Astrocyte (in vitro differentiated cells and primary cell): ENCODE results near the gene MPHOSPH9.

Source experiments
- EZH2 ChIP-seq: IDR thresholded peaks from 2 replicates; pipeline ENCODE4 v1.6.1; 2012; ENCODE audit warnings: mild to moderate bottlenecking, low read length, inconsistent platforms; ENCODE audit not compliant: insufficient read depth
- TF ChIP-seq, protein P1 (sequence below): IDR thresholded peaks from 2 replicates; pipeline ENCODE4 v1.5.1; 2011; ENCODE audit warnings: low read depth, mild to moderate bottlenecking, inconsistent platforms, low read length, moderate library complexity; ENCODE audit not compliant: insufficient read depth

DNA sequence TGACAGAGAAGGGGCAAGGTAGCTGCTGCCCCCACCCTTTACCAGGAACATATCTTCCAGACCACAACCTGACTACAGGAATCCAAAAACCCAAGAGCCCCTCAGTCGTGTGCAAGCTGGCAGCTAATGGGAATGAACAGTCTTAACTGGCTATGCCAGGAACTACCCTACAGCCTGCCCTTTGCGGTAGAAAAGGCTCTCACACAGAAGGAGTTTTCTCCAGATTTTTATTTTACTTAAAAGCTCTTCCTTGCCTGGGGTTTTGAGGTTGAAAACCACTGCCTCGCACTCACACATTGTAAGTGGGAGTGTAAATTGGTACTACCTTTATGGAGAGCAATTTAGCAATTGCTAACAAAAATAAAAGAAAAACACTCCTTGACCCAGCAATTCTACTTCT is 110.3 kb downstream of the MPHOSPH9 start:
- TF ChIP-seq, protein P1, sequence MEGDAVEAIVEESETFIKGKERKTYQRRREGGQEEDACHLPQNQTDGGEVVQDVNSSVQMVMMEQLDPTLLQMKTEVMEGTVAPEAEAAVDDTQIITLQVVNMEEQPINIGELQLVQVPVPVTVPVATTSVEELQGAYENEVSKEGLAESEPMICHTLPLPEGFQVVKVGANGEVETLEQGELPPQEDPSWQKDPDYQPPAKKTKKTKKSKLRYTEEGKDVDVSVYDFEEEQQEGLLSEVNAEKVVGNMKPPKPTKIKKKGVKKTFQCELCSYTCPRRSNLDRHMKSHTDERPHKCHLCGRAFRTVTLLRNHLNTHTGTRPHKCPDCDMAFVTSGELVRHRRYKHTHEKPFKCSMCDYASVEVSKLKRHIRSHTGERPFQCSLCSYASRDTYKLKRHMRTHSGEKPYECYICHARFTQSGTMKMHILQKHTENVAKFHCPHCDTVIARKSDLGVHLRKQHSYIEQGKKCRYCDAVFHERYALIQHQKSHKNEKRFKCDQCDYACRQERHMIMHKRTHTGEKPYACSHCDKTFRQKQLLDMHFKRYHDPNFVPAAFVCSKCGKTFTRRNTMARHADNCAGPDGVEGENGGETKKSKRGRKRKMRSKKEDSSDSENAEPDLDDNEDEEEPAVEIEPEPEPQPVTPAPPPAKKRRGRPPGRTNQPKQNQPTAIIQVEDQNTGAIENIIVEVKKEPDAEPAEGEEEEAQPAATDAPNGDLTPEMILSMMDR = no peak
- no peak for TF ChIP-seq EZH2
